ENCODE results near the gene AAK1.
"Not testable (repeated sequence)": the region's sequence is repeated elsewhere in the genome, so short reads cannot be mapped to it uniquely, and the experiment has no call there.

AAK1 gene

GRCh38 chr2:69567157-69567908, 76.2 kb downstream of the AAK1 start:
- no peak for DNase-seq

- no peak for DNase-seq
These were observed 76.9 kb downstream of the AAK1 start for GRCh38 chr2:69566669-69567068.

GRCh38 chr2:69565431-69565839, 78.1 kb downstream of the AAK1 start:
- peak; percentile 38 to 67 (median 66) for DNase-seq

- DNase-seq: no peak
These were observed 78.9 kb downstream of the AAK1 start for GRCh38 chr2:69564604-69565003.

DNA sequence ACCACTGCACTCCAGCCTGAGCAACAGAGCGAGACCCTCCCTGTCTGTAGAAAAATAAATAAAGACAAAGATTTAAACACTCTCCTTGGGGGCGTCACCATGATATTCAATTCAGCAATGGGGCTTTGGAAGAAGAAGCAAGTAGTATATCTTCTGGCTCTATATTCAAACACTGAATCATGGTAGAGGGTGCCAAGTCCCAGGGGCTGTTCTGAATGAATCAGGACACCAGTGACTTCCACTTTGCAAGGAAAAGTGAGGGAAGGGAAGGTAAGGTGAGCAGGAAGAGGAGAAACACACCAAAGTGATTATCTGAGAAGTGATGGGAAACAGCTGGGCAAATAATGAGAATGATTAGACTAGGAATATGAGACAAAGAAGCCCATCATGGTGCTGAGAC, 80.5 kb downstream of the AAK1 start:
- DNase-seq: peak in 2 of 3 experiments; percentile 13 to 54

DNA sequence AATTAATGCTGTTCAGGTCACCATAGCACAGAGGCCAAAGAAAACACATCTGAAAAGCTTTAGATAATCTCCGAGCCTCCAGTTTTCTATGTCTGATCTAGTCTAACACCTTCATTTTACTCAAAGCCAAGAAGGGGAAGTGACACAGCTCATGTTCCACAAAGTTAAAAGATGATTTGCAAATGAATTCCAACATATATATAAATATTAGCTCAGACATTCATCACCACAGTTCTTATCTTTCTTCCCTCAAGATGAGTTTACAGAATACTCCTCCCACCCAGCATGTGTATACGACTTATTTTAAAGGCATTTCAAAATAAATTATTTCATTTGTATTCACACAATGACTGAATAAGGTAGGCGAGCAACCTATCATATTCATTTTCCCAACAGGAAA, 82.4 kb downstream of the AAK1 start:
- DNase-seq: no peak

DNA sequence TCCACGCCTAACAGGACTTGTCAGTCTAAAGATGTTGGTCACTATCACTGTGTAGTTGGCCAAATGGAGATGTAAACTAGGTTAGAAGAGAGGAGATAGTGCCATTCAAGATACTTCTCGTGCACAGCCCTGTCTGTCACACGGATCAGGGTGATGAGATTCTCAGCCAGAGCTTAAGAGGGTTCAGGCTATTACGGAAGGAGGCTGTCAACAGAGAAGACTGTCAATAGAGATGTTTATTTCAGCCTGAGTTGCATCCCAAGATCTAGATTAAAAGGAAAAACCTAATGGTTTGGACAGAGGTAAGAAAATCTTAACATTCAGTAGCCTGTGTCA, 83.4 kb downstream of the AAK1 start:
- DNase-seq: no peak

- peak; percentile 22 to 73 (median 24) for DNase-seq
These were observed 83.9 kb downstream of the AAK1 start for GRCh38 chr2:69559442-69560146.

DNA sequence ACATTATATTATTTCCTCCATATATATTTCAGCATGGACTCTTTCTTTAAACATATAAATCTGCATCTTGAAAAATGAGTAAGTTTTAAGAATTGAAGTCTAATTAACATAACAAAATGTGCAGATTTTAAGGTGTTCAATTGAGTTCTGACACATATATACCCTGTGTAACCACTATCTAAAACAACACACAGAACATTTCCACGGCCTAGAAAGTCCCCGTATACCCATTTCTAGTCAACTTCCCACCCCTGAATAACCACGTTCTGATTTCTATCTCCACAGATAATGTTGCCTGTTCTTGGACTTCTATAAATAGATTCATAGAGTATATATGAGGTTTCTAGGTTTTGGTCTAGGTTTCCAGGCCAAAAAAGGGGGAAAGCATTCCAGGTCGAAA, 87.5 kb downstream of the AAK1 start:
- DNase-seq: no peak

- DNase-seq: no peak
These were observed 88.6 kb downstream of the AAK1 start for GRCh38 chr2:69554981-69555380.

GRCh38 chr2:69554568-69554967, 89.0 kb downstream of the AAK1 start:
- DNase-seq: no peak

GRCh38 chr2:69553991-69554390, 89.5 kb downstream of the AAK1 start:
- no peak for DNase-seq

- not testable (repeated sequence) for DNase-seq
These were observed 93.0 kb downstream of the AAK1 start for GRCh38 chr2:69550511-69550910.

GRCh38 chr2:69549421-69549820, 94.1 kb downstream of the AAK1 start:
- no peak for DNase-seq

- no peak for DNase-seq
These were observed 95.4 kb downstream of the AAK1 start for GRCh38 chr2:69547984-69548715.

GRCh38 chr2:69546646-69547045, 96.9 kb downstream of the AAK1 start:
- no peak for DNase-seq

GRCh38 chr2:69545477-69545932, 98.0 kb downstream of the AAK1 start:
- DNase-seq: no peak

GRCh38 chr2:69544951-69545350, 98.6 kb downstream of the AAK1 start:
- DNase-seq: no peak

- no peak for DNase-seq
These were observed 104.0 kb downstream of the AAK1 start for GRCh38 chr2:69539549-69539908.

- no peak for DNase-seq
These were observed 104.5 kb downstream of the AAK1 start for GRCh38 chr2:69538872-69539548.

GRCh38 chr2:69538249-69538648, 105.3 kb downstream of the AAK1 start:
- DNase-seq: no peak

DNA sequence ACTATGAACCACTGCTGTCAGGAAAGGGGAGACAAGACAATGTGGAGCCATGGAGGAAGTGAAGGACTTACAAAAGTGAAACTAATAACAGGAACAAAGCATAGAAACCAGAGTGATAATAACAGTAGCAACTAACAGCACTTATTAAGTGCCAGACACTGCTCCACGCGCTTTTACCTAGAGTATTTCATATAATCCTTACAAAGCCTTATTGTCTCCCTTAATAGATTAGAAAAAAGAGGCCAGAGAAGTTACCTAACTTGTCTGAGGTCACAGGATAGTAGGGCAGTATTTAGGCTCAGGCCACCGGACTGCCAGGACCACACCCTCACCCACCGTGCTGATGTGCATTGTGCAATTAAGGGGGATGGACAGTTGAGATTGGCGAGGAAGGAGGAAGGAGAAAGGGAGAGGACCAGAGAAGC, 107.7 kb downstream of the AAK1 start:
- DNase-seq: no peak

DNA sequence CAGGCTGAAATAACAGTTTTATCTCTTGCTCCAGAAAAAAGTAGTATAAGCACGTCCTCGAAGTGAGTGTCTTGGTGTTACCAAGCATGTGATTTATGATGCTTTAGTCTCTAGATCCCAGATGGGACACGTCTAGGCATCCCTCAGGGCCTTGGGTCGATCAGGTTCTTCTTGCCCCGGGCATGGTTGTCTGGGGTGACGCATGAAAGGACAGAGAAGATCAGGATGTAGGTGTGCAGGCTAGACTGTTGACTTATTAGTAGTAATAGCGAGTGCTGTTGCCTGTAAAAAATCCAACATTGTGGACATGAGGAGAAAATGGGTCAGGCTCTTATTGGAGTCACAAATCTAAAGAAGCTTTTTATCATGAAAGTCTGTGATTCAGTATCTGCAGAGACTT, 112.4 kb downstream of the AAK1 start:
- no peak for DNase-seq
